ENCODE results near the gene POLR2I. TPM values are rescaled to one million over a fixed set of nuclear protein-coding genes. Genes with fewer than 3 reads are reported as not detected.

Gene POLR2I
- total and polyA plus RNA-seq, 9 of the 15 experiments (the other 6 are each of a cell fraction or from before 2014, with no cell fraction given), result 28.0 to 283 (median 123) TPM

DNA sequence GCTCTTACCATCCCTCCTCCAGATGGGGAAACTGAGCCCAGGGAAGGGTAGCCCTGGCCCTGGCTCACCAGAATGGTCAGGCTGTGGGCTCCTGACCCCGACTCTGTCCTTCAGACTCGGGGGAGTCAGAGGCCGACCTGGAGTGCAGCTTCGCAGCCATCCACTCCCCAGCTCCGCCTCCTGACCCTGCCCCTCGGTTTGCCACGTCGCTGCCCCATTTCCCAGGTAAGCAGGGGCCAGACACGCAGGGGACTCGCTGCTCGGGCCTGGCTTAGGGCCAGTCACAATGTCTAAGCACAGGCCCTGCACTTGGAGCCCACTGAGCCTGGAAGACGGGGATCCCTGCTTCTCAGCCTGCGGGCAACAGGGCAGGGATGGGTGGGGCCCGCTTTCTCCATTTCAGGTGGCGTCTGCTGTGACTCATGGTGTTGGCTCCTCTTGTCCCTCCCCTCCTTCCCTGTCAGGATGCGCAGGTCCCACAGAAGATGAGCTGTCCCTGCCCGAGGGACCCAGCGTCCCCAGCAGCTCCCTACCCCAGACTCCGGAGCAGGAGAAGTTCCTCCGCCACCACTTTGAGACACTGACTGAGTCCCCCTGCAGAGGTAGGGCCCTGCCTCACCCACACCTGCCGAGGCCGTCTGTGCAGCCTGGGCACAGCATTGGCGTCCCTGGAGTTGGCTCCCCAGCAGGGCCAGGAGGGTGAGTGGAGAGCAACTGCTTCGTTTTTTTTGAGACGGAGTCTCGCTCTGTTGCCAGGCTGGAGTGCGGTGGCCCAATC lies 12.9 kb downstream of the POLR2I start:
- POLR2A ChIA-PET, result interaction anchor here (0.8 to 1.1 kb wide), 3 partner anchors 9 to 15 kb away, joined by 3 read pairs; partner anchors contain the start of gene OVOL3
- Histone ChIP-seq H3K9me1 (ENCODE audit: control insufficient read depth, insufficient read depth, low read length) (peaks cover 6% of the 10 kb centered on the region), H4K20me1 (replicated peaks; ENCODE audit: control insufficient read depth, insufficient read depth, low read length) (no peaks in the 10 kb centered on the region), H3K9ac (ENCODE audit: insufficient read depth in 1 of 2, low read depth in 2 of 2, low read length in 2 of 2) (no peak overlapping the region; a peak in 1 of 4 replicates), H3K27ac (ENCODE audit: extremely low read depth, low read depth, low read length) (no peak overlapping the region), H2AFZ (ENCODE audit: low read depth, low read length) (no peak overlapping the region), H3K9me3 (replicated peaks; ENCODE audit: control insufficient read depth, insufficient read depth, low read depth, low read length) (no peaks in the 10 kb centered on the region), H3K27me3 (ENCODE audit: control insufficient read depth in 2 of 2, insufficient read depth in 2 of 2, low read length in 2 of 2) (no peaks in the 10 kb centered on the region), H3K4me2 (ENCODE audit: insufficient read depth, low read length) (no peak overlapping the region), H3K36me3 (ENCODE audit: control insufficient read depth, insufficient read depth, low read length) (peaks cover 93% of the 10 kb centered on the region), H3K4me1 (replicated peaks in 1 of 2; ENCODE audit: control insufficient read depth in 2 of 2, insufficient read depth in 2 of 2, low read length in 2 of 2) (peaks cover 15 to 54% of the 10 kb centered on the region in 2 experiments; a peak in 4 of 5 replicates), H3K79me2 (ENCODE audit: control insufficient read depth, insufficient read depth, low read length) (no peaks in the 10 kb centered on the region), H3K4me3 (no peak overlapping the region)
- DNase-seq (ENCODE audit: extremely low read depth in 1 of 4, low spot score in 3 of 4) (no peak), FAIRE-seq (no peak), ATAC-seq (no peak)
- CTCF ChIA-PET (ENCODE audit: low intra/inter-chr PET ratio), result no interaction called here
- intact Hi-C loops (cut with micrococcal nuclease), result no loop called here
- TF ChIP-seq ZNF140 (CRISPR knock-in tag; IDR thresholded peaks at IDR 0.05) (no peak), ARNT (IDR thresholded peaks at IDR 0.05) (no peak), RBM22 (IDR thresholded peaks at IDR 0.05; ENCODE audit: low read depth, low read length, poor library complexity, severe bottlenecking) (peak; percentile 27)
- in situ Hi-C loops (cut with MboI), result no loop called here
- BruUV-seq (replicated peaks), result no TSS peak
- 84% methylated on average over 16 of the region's 27 CpGs for WGBS (ENCODE audit: insufficient coverage, low coverage, missing lambda C conversion rate)

- no TSS peak for BruUV-seq (replicated peaks)
- intact Hi-C loops (cut with micrococcal nuclease), result no loop called here
- Histone ChIP-seq H3K4me3 (no peak overlapping the region), H3K4me2 (ENCODE audit: insufficient read depth, low read length) (no peak overlapping the region), H3K27me3 (ENCODE audit: control insufficient read depth in 2 of 2, insufficient read depth in 2 of 2, low read length in 2 of 2) (no peaks in the 10 kb centered on the region), H2AFZ (ENCODE audit: low read depth, low read length) (no peak overlapping the region), H3K9me1 (ENCODE audit: control insufficient read depth, insufficient read depth, low read length) (peaks cover 6% of the 10 kb centered on the region), H3K79me2 (ENCODE audit: control insufficient read depth, insufficient read depth, low read length) (no peaks in the 10 kb centered on the region), H3K9ac (ENCODE audit: insufficient read depth in 1 of 2, low read depth in 2 of 2, low read length in 2 of 2) (no peak overlapping the region; a peak in 1 of 4 replicates), H3K9me3 (replicated peaks; ENCODE audit: control insufficient read depth, insufficient read depth, low read depth, low read length) (no peaks in the 10 kb centered on the region), H3K4me1 (replicated peaks in 1 of 2; ENCODE audit: control insufficient read depth in 2 of 2, insufficient read depth in 2 of 2, low read length in 2 of 2) (peaks cover 15 to 52% of the 10 kb centered on the region in 2 experiments; a peak in 4 of 5 replicates), H4K20me1 (replicated peaks; ENCODE audit: control insufficient read depth, insufficient read depth, low read length) (no peaks in the 10 kb centered on the region), H3K36me3 (ENCODE audit: control insufficient read depth, insufficient read depth, low read length) (peaks cover 84% of the 10 kb centered on the region), H3K27ac (ENCODE audit: extremely low read depth, low read depth, low read length) (no peak overlapping the region)
- DNase-seq (ENCODE audit: extremely low read depth in 1 of 4, low spot score in 3 of 4) (no peak), FAIRE-seq (no peak), ATAC-seq (no peak)
- in situ Hi-C loops (cut with MboI), result no loop called here
- TF ChIP-seq POLR2AphosphoS5 (IDR thresholded peaks at IDR 0.05; ENCODE audit: control insufficient read depth, insufficient read depth, low read depth, low read length) (peak; percentile 18; the same call in 1 of the 2 replicates), ZNF511 (CRISPR knock-in tag; IDR thresholded peaks at IDR 0.05) (no peak)
- 90% methylated on average over 5 of the region's 5 CpGs for WGBS (ENCODE audit: insufficient coverage, low coverage, missing lambda C conversion rate)
- POLR2A ChIA-PET, result interaction anchor here (1.0 kb wide), 1 partner anchor 14 kb away, joined by 3 read pairs; no protein-coding TSS in a partner anchor
- CTCF ChIA-PET (ENCODE audit: low intra/inter-chr PET ratio), result no interaction called here
These were observed 14.2 kb downstream of the POLR2I start for GRCh38 chr19:36100476-36100875.

Measured in K562 (cell line).